ENCODE measurements around the gene CAMSAP1. TPM values are rescaled to one million over a fixed set of nuclear protein-coding genes. Genes with fewer than 3 reads are reported as not detected.
"Not testable (repeated sequence)": the region's sequence is repeated elsewhere in the genome, so short reads cannot be mapped to it uniquely, and the experiment has no call there.

The CAMSAP1 gene
- total RNA-seq, 4 donors from 2014 or later: 32.2 to 46.1 (median 34.0) TPM

- no peak overlapping the region for H3K4me3 ChIP-seq (ENCODE audit: low read depth, poor library complexity, severe bottlenecking)
- intact Hi-C loops (cut with DNase I; ENCODE audit: low total_unique reads): no loop called here
- WGBS, 2 donors: 79 to 88% methylated on average over 3 of the region's 3 CpGs
- TF ChIP-seq CTCF (IDR thresholded peaks at IDR 0.05) (no peak), POLR2A (IDR thresholded peaks at IDR 0.05) (no peak)
- DNase-seq (ENCODE audit: low spot score in 2 of 2): no peak
These were observed 11.1 kb downstream of the CAMSAP1 start for GRCh38 chr9:135896205-135896604.

GRCh38 chr9:135895202-135895848 is 12.0 kb downstream of the CAMSAP1 start:
- intact Hi-C loops (cut with DNase I; ENCODE audit: low total_unique reads): no loop called here
- DNase-seq (ENCODE audit: low spot score in 2 of 2): no peak
- WGBS, 2 donors: 96% methylated on average over 4 of the region's 4 CpGs
- TF ChIP-seq CTCF (IDR thresholded peaks at IDR 0.05) (no peak), POLR2A (IDR thresholded peaks at IDR 0.05) (no peak)
- H3K4me3 ChIP-seq (ENCODE audit: low read depth, poor library complexity, severe bottlenecking): no peak overlapping the region

- WGBS, 2 donors: 88 to 100% methylated on average over 1 of the region's 1 CpG
- intact Hi-C loops (cut with DNase I; ENCODE audit: low total_unique reads): no loop called here
- no peak for TF ChIP-seq POLR2A (IDR thresholded peaks at IDR 0.05)
- TF ChIP-seq CTCF (IDR thresholded peaks at IDR 0.05): no peak
- DNase-seq (ENCODE audit: low spot score in 2 of 2): no peak
- H3K4me3 ChIP-seq (ENCODE audit: low read depth, poor library complexity, severe bottlenecking): no peak overlapping the region
These were observed 14.2 kb downstream of the CAMSAP1 start for GRCh38 chr9:135893104-135893503.

GRCh38 chr9:135892327-135892726 is 15.0 kb downstream of the CAMSAP1 start:
- 93 to 97% methylated on average over 6 of the region's 6 CpGs for WGBS, 2 donors
- intact Hi-C loops (cut with DNase I; ENCODE audit: low total_unique reads); H3K4me3 ChIP-seq (ENCODE audit: low read depth, poor library complexity, severe bottlenecking): not testable (repeated sequence)
- peak in 1 of 2 donors; percentile 25 for DNase-seq (ENCODE audit: low spot score in 2 of 2)

- intact Hi-C loops (cut with DNase I; ENCODE audit: low total_unique reads): no loop called here
- H3K4me3 ChIP-seq (ENCODE audit: low read depth, poor library complexity, severe bottlenecking): no peak overlapping the region
- peak in 1 of 2 donors; percentile 60 for DNase-seq (ENCODE audit: low spot score in 2 of 2)
- no peak for TF ChIP-seq CTCF (IDR thresholded peaks at IDR 0.05)
- no peak for TF ChIP-seq POLR2A (IDR thresholded peaks at IDR 0.05)
- WGBS, 2 donors: 53 to 58% methylated on average over 8 of the region's 8 CpGs
These were observed 16.2 kb downstream of the CAMSAP1 start for GRCh38 chr9:135891027-135891631.

DNA sequence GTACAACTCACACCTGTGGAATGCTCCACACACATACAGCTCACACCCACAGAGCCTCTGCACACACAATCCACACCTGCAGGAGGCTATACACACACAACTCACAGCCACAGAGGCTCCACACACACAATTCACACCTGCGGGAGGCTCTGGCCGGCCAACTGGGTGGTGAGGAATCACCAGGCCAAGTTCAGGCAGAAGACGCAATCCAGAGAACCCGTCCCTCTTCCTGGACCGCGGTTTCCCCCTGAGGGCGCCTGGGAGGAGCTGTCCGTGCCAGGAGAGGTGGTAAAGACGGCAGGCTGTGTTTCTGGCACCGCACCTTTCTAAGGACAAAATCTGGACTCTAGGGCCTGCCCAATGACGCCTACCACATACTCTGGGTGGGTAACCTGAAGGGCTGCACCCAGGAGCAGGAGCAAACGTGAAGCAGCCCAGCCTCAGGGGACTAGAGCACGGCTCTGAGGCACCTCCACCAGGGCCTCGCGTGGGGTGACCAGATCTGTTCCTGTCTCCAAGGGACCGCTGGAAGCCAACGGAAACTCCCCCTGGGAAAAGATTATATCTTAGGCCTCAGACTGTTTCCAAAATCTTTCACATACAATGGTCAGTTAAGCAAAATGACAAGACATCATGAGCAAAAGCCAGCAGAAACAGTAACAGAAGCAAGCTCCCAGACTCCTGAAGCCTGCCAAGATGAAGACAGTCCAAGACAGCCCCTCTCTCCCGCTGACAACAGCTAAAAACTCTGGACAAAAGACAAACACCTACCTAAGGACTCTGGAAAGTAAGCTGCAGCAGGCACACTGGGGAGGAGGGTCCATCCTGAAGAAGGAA is 16.9 kb downstream of the CAMSAP1 start:
- 44 to 46% methylated on average over 18 of the region's 18 CpGs for WGBS, 2 donors

More for the DNA sequence above, 16.9 kb downstream of the CAMSAP1 start:
- intact Hi-C loops (cut with DNase I; ENCODE audit: low total_unique reads): no loop called here
- peak in 1 of 2 donors; percentile 65 for DNase-seq (ENCODE audit: low spot score in 2 of 2)
- TF ChIP-seq CTCF (IDR thresholded peaks at IDR 0.05) (no peak), POLR2A (IDR thresholded peaks at IDR 0.05) (no peak)
- no peak overlapping the region for H3K4me3 ChIP-seq (ENCODE audit: low read depth, poor library complexity, severe bottlenecking)

All from lower leg skin (tissue), 4 donors.